Memory B cell (primary cell): ENCODE measurements around the gene ISOC1.
A peak's percentile ranks its signal among the peaks of the same experiment; 100 is the strongest.

ENCODE experiments used
- ATAC-seq: fragments of 150-1000 bp; cut with Tn5 transposase; 2 replicates; pipeline ENCODE4 v1.10.0; 2021; ENCODE audit warnings: low read depth, mild to moderate bottlenecking, moderate library complexity
- DNase-seq, 2 donors: peaks; one replicate each; pipeline ENCODE4 v3.0.0; 2022; ENCODE audit warnings: low spot score in 2 of 2
- H3K27ac Mint-ChIP-seq: one replicate; pipeline ENCODE4 v1.8.0; 2022; ENCODE audit warnings: mild to moderate bottlenecking, moderate library complexity, mixed read lengths
- H3K27me3 Mint-ChIP-seq: one replicate; pipeline ENCODE4 v1.8.0; 2022; ENCODE audit warnings: mixed read lengths
- H3K36me3 Mint-ChIP-seq: one replicate; pipeline ENCODE4 v1.8.0; 2022; ENCODE audit warnings: mild to moderate bottlenecking, mixed read lengths
- H3K4me1 Mint-ChIP-seq: one replicate; pipeline ENCODE4 v1.8.0; 2022; ENCODE audit warnings: mixed read lengths
- H3K4me3 Mint-ChIP-seq: one replicate; pipeline ENCODE4 v1.8.0; 2022; ENCODE audit warnings: mild to moderate bottlenecking, moderate library complexity, mixed read lengths
- H3K9me3 Mint-ChIP-seq: one replicate; pipeline ENCODE4 v1.8.0; 2022; ENCODE audit warnings: mixed read lengths

Gene ISOC1

GRCh38 chr5:129077433-129078075 lies 17.0 kb upstream of the ISOC1 start:
- ATAC-seq (no peak), DNase-seq (no peak)
- Mint-ChIP-seq H3K4me3 (no peak overlapping the region), H3K4me1 (no peaks in the 10 kb centered on the region), H3K9me3 (no peaks in the 10 kb centered on the region), H3K27me3 (peaks cover 3% of the 10 kb centered on the region), H3K36me3 (no peaks in the 10 kb centered on the region), H3K27ac (no peak overlapping the region)

GRCh38 chr5:129078247-129078646 lies 16.3 kb upstream of the ISOC1 start:
- no peak for ATAC-seq
- no peak overlapping the region for H3K4me3 Mint-ChIP-seq
- H3K27me3 Mint-ChIP-seq, result peaks cover 4% of the 10 kb centered on the region
- H3K9me3 Mint-ChIP-seq, result no peaks in the 10 kb centered on the region
- H3K4me1 Mint-ChIP-seq, result no peaks in the 10 kb centered on the region
- H3K27ac Mint-ChIP-seq, result no peak overlapping the region
- no peak for DNase-seq
- H3K36me3 Mint-ChIP-seq, result no peaks in the 10 kb centered on the region

- Mint-ChIP-seq H3K36me3 (no peaks in the 10 kb centered on the region), H3K9me3 (no peaks in the 10 kb centered on the region), H3K27ac (no peak overlapping the region), H3K27me3 (peaks cover 5% of the 10 kb centered on the region), H3K4me3 (no peak overlapping the region), H3K4me1 (no peaks in the 10 kb centered on the region)
- ATAC-seq (no peak), DNase-seq (no peak)
These were observed 15.9 kb upstream of the ISOC1 start for GRCh38 chr5:129078660-129079059.

DNA sequence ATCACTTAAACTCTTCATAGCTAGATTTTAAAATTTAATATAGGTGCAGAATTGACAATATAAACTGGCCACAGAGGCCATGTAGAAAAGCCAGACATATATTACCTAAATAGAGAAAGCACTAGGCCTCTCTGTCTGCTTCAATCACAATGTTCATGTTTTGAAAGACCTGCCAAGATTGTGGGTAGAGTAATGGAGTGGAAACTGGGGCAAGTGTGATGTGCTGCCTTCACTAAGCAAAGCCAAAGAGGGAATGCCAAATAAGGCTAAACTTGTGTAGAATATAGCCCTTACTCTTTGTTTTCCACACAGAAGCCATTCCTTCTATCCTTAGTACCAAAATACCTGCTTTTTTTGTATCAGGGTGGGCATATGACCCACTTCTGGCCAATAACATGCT lies 15.1 kb upstream of the ISOC1 start:
- no peak overlapping the region for H3K27ac Mint-ChIP-seq
- no peak for ATAC-seq
- no peaks in the 10 kb centered on the region for H3K9me3 Mint-ChIP-seq
- H3K36me3 Mint-ChIP-seq, result no peaks in the 10 kb centered on the region
- no peak for DNase-seq
- H3K4me3 Mint-ChIP-seq, result no peak overlapping the region
- peaks cover 5% of the 10 kb centered on the region for H3K27me3 Mint-ChIP-seq
- H3K4me1 Mint-ChIP-seq, result no peaks in the 10 kb centered on the region

DNA sequence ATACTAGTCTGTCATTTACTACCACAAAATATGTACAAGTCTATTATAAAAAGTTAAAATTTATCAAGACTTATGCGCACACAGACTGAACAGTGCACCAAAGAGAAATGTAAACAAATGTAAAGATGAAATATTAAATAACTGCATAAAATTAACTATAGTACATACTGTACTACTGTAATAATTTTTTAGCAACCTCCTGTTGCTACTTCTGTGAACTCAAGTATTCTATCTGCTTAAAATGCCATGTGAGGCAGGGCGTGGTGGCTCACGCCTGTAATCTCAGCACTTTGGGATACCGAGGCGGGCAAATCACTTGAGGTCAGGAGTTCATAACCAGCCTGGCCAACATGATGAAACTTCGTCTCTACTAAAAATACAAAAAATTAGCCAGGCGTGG lies 13.8 kb upstream of the ISOC1 start:
- ATAC-seq (no peak), DNase-seq (no peak)
- Mint-ChIP-seq H3K27ac (no peak overlapping the region), H3K4me3 (no peak overlapping the region), H3K27me3 (peaks cover 7% of the 10 kb centered on the region), H3K4me1 (no peaks in the 10 kb centered on the region), H3K36me3 (no peaks in the 10 kb centered on the region), H3K9me3 (no peaks in the 10 kb centered on the region)

- peaks cover 7% of the 10 kb centered on the region for H3K27me3 Mint-ChIP-seq
These were observed 12.1 kb upstream of the ISOC1 start for GRCh38 chr5:129082225-129083136.

GRCh38 chr5:129094924-129095899 lies 663 bp downstream of the ISOC1 start:
- Mint-ChIP-seq H3K9me3 (no peaks in the 10 kb centered on the region), H3K36me3 (no peaks in the 10 kb centered on the region), H3K27ac (peak overlapping the region; percentile 64), H3K4me1 (peaks cover 17% of the 10 kb centered on the region), H3K27me3 (peaks cover 2% of the 10 kb centered on the region), H3K4me3 (peak overlapping the region; percentile 89)
- ATAC-seq, result peak; percentile 5
- no peak for DNase-seq

More at GRCh38 chr5:129082225-129083136, 12.1 kb upstream of the ISOC1 start:
- no peak for DNase-seq
- no peaks in the 10 kb centered on the region for H3K36me3 Mint-ChIP-seq
- H3K27ac Mint-ChIP-seq, result no peak overlapping the region
- no peak overlapping the region for H3K4me3 Mint-ChIP-seq
- no peak for ATAC-seq
- no peaks in the 10 kb centered on the region for H3K4me1 Mint-ChIP-seq
- H3K9me3 Mint-ChIP-seq, result no peaks in the 10 kb centered on the region

DNA sequence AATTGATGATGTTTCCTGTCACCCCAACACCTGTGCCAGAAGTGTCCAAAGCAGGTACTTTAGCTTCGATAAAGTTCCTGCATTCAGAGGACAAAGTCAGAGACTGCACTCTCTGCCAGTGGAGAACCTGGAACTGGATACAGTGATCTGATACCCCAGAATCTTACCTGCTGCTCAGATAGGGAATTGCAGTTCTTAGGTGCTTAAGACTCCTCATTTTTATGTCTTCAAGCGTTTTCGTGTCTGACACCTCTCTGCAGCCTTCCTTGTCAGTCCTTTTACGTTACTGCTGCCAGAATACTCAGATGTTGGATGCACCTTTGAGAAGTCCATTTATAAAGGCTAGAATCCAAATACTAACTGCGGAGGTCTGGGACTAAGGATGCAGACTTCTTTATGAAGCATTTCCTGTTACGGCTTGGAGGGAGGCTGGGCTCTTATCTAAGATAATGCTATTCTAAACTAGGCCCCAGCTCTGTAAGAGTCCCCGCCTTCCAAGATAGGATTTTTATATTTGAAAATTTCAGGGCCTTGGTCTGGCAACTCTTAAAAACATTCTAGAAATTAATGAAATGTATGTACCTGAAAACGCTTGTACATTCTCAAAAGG lies 1.9 kb downstream of the ISOC1 start:
- ATAC-seq (no peak), DNase-seq (no peak)
- Mint-ChIP-seq H3K4me3 (peak overlapping the region; percentile 31), H3K36me3 (no peaks in the 10 kb centered on the region), H3K27ac (no peak overlapping the region), H3K27me3 (peaks cover 2% of the 10 kb centered on the region), H3K9me3 (no peaks in the 10 kb centered on the region), H3K4me1 (peaks cover 18% of the 10 kb centered on the region)

- H3K9me3 Mint-ChIP-seq, result no peaks in the 10 kb centered on the region
- H3K27ac Mint-ChIP-seq, result no peak overlapping the region
- no peaks in the 10 kb centered on the region for H3K36me3 Mint-ChIP-seq
- no peaks in the 10 kb centered on the region for H3K27me3 Mint-ChIP-seq
- H3K4me3 Mint-ChIP-seq, result no peak overlapping the region
- H3K4me1 Mint-ChIP-seq, result peaks cover 26% of the 10 kb centered on the region
- ATAC-seq, result no peak
- DNase-seq, result no peak
These were observed 3.1 kb downstream of the ISOC1 start for GRCh38 chr5:129097498-129098296.

GRCh38 chr5:129098488-129099183 lies 4.1 kb downstream of the ISOC1 start:
- no peak for ATAC-seq
- H3K9me3 Mint-ChIP-seq, result no peaks in the 10 kb centered on the region
- H3K4me3 Mint-ChIP-seq, result no peak overlapping the region
- no peaks in the 10 kb centered on the region for H3K27me3 Mint-ChIP-seq
- H3K4me1 Mint-ChIP-seq, result peaks cover 26% of the 10 kb centered on the region
- DNase-seq, result no peak
- no peak overlapping the region for H3K27ac Mint-ChIP-seq
- no peaks in the 10 kb centered on the region for H3K36me3 Mint-ChIP-seq

- H3K4me1 Mint-ChIP-seq, result peaks cover 26% of the 10 kb centered on the region
- no peak overlapping the region for H3K27ac Mint-ChIP-seq
- no peak for ATAC-seq
These were observed 4.6 kb downstream of the ISOC1 start for GRCh38 chr5:129099184-129099569.

GRCh38 chr5:129101794-129102193 lies 7.2 kb downstream of the ISOC1 start:
- peaks cover 7% of the 10 kb centered on the region for H3K36me3 Mint-ChIP-seq
- DNase-seq, result no peak
- no peak for ATAC-seq
- H3K4me3 Mint-ChIP-seq, result no peak overlapping the region
- H3K4me1 Mint-ChIP-seq, result peaks cover 20% of the 10 kb centered on the region
- H3K27ac Mint-ChIP-seq, result no peak overlapping the region
- no peaks in the 10 kb centered on the region for H3K27me3 Mint-ChIP-seq
- no peaks in the 10 kb centered on the region for H3K9me3 Mint-ChIP-seq

More at GRCh38 chr5:129099184-129099569, 4.6 kb downstream of the ISOC1 start:
- Mint-ChIP-seq H3K4me3 (no peak overlapping the region), H3K9me3 (no peaks in the 10 kb centered on the region), H3K36me3 (no peaks in the 10 kb centered on the region), H3K27me3 (no peaks in the 10 kb centered on the region)
- DNase-seq, result no peak
